ENCODE results near the gene NFAM1.

- TF ChIP-seq, protein P1, sequence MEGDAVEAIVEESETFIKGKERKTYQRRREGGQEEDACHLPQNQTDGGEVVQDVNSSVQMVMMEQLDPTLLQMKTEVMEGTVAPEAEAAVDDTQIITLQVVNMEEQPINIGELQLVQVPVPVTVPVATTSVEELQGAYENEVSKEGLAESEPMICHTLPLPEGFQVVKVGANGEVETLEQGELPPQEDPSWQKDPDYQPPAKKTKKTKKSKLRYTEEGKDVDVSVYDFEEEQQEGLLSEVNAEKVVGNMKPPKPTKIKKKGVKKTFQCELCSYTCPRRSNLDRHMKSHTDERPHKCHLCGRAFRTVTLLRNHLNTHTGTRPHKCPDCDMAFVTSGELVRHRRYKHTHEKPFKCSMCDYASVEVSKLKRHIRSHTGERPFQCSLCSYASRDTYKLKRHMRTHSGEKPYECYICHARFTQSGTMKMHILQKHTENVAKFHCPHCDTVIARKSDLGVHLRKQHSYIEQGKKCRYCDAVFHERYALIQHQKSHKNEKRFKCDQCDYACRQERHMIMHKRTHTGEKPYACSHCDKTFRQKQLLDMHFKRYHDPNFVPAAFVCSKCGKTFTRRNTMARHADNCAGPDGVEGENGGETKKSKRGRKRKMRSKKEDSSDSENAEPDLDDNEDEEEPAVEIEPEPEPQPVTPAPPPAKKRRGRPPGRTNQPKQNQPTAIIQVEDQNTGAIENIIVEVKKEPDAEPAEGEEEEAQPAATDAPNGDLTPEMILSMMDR (IDR thresholded peaks at IDR 0.05), result no peak
- peak in 2 of 3 donors; percentile 26 to 31 for TF ChIP-seq POLR2A (IDR thresholded peaks at IDR 0.05)
Observed at GRCh38 chr22:42357634-42358296, 74.4 kb downstream of the NFAM1 start.
